Liver (tissue), 9 donors: ENCODE measurements around the gene KCNJ3. TPM values are rescaled to one million over a fixed set of nuclear protein-coding genes. Genes with fewer than 3 reads are reported as not detected.

Source experiments
- DNase-seq: peaks from one replicate; pipeline ENCODE4 v3.0.0-alpha.2; 2017; ENCODE audit warnings: low spot score
- H3K27ac ChIP-seq, 2 donors: one replicate each; pipeline ENCODE4 v1.7.0; 2013; ENCODE audit warnings: inconsistent platforms in 2 of 2, low read length in 2 of 2, control low read depth in 1 of 2, low read depth in 1 of 2, mild to moderate bottlenecking in 1 of 2
- H3K27me3 ChIP-seq, 4 donors: one replicate each; pipeline versions ENCODE4 v1.6.1 to v1.7.0; 2013; ENCODE audit warnings: low read length in 3 of 4, inconsistent platforms in 1 of 4, mild to moderate bottlenecking in 1 of 4, moderate library complexity in 1 of 4; ENCODE audit not compliant: control insufficient read depth in 4 of 4, insufficient read depth in 4 of 4
- H3K36me3 ChIP-seq, 4 donors: one replicate each; pipeline versions ENCODE4 v1.6.1 to v1.7.0; 2013; ENCODE audit warnings: low read length in 3 of 4, mild to moderate bottlenecking in 3 of 4, low read depth in 1 of 4, moderate library complexity in 1 of 4; ENCODE audit not compliant: control insufficient read depth in 4 of 4, insufficient read depth in 3 of 4
- H3K4me1 ChIP-seq, 4 donors: one replicate each; pipeline versions ENCODE4 v1.6.1 to v1.7.0; 2013; ENCODE audit warnings: low read length in 3 of 4, mild to moderate bottlenecking in 3 of 4, moderate library complexity in 1 of 4; ENCODE audit not compliant: control insufficient read depth in 4 of 4, insufficient read depth in 4 of 4
- H3K4me3 ChIP-seq, 3 donors: one replicate each; pipeline versions ENCODE4 v1.6.1 to v1.7.0; 2013; ENCODE audit warnings: low read length in 3 of 3, control low read depth in 1 of 3, low read depth in 1 of 3, mild to moderate bottlenecking in 1 of 3
- H3K9ac ChIP-seq, 2 donors: one replicate each; pipeline ENCODE4 v1.7.0; 2013; ENCODE audit warnings: low read length in 2 of 2, mild to moderate bottlenecking in 2 of 2, moderate library complexity in 2 of 2, control low read depth in 1 of 2, low read depth in 1 of 2
- H3K9me3 ChIP-seq, 4 donors: one replicate each; pipeline versions ENCODE4 v1.6.1 to v1.7.0; 2013; ENCODE audit warnings: low read length in 3 of 4; ENCODE audit not compliant: control insufficient read depth in 4 of 4
- EGR1 ChIP-seq, 2 donors: IDR thresholded peaks; 2 replicates each; pipeline ENCODE4 v1.6.1; 2016 to 2018; ENCODE audit warnings: antibody characterized with exemption in 2 of 2, low read depth in 2 of 2
- FOXA1 ChIP-seq: IDR thresholded peaks from 2 replicates; pipeline ENCODE4 v1.6.1; 2016; ENCODE audit warnings: antibody characterized with exemption
- FOXA2 ChIP-seq: IDR thresholded peaks from 2 replicates; pipeline ENCODE4 v1.6.1; 2016; ENCODE audit warnings: antibody characterized with exemption
- GABPA ChIP-seq, 2 donors: IDR thresholded peaks in 1 of 2; conservative IDR thresholded peaks in 1 of 2; 2 replicates each; pipeline ENCODE4 v1.6.1; 2016; ENCODE audit warnings: antibody characterized with exemption in 2 of 2, mild to moderate bottlenecking in 1 of 2, moderate library complexity in 1 of 2
- HNF4A ChIP-seq, 2 donors: conservative IDR thresholded peaks; 2 replicates each; pipeline ENCODE4 v1.6.1; 2016; ENCODE audit warnings: antibody characterized with exemption in 2 of 2, mild to moderate bottlenecking in 2 of 2
- HNF4G ChIP-seq: IDR thresholded peaks from 2 replicates; pipeline ENCODE4 v1.6.1; 2016; ENCODE audit warnings: antibody characterized with exemption
- JUND ChIP-seq, 2 donors: IDR thresholded peaks; 2 replicates each; pipeline ENCODE4 v1.6.1; 2016; ENCODE audit warnings: antibody characterized with exemption in 2 of 2
- NR2F2 ChIP-seq: IDR thresholded peaks from 2 replicates; pipeline ENCODE4 v1.6.1; 2016; ENCODE audit warnings: antibody characterized with exemption
- RAD21 ChIP-seq, 2 donors: IDR thresholded peaks; 2 replicates each; pipeline ENCODE4 v1.6.1; 2016; ENCODE audit warnings: antibody characterized with exemption in 2 of 2, mild to moderate bottlenecking in 2 of 2
- RXRA ChIP-seq, 2 donors: IDR thresholded peaks; 2 replicates each; pipeline ENCODE4 v1.6.1; 2017 to 2018; ENCODE audit warnings: antibody characterized with exemption in 2 of 2, mild to moderate bottlenecking in 1 of 2
- SP1 ChIP-seq: IDR thresholded peaks from 2 replicates; pipeline ENCODE4 v1.6.1; 2018; ENCODE audit warnings: antibody characterized with exemption, mild to moderate bottlenecking
- TAF1 ChIP-seq: conservative IDR thresholded peaks from 2 replicates; pipeline ENCODE4 v1.6.1; 2016; ENCODE audit warnings: antibody characterized with exemption, mild to moderate bottlenecking
- YY1 ChIP-seq: IDR thresholded peaks from 2 replicates; pipeline ENCODE4 v1.6.1; 2016; ENCODE audit warnings: antibody characterized with exemption, mild to moderate bottlenecking
- WGBS: extraction: QIAGEN DNeasy Blood & Tissue Kit; methylation state at CpG from one replicate; pipeline ENCODE4 v1.1.7; 2013; 5-methylcytosine and 5-hydroxymethylcytosine counted together
- polyA plus RNA-seq, 2 donors: library from polyadenylated mRNA; stranded (reverse) in 1 of 2; unstranded in 1 of 2; fragments of 200-250 nt in 1 of 2; fragments of >200 nt in 1 of 2; fragmentation: Nextera tagmentation in 1 of 2; extraction: Ambion mirVana in 1 of 2; gene quantifications; one replicate each; pipeline versions ENCODE4 v1.2.1 to v1.2.3, GENCODE V29; 2013 to 2015
- total RNA-seq, 2 donors: library from RNA; depleted of rRNA; stranded (reverse); fragments of >200 nt; gene quantifications; one replicate each; pipeline ENCODE4 v1.2.3, GENCODE V29; 2014
- TF ChIP-seq, protein P1 (sequence below): IDR thresholded peaks from 2 replicates; pipeline ENCODE4 v1.6.1; 2016; ENCODE audit warnings: antibody characterized with exemption
- TF ChIP-seq, protein P2 (sequence below): IDR thresholded peaks from 2 replicates; pipeline ENCODE4 v1.6.1; 2016; ENCODE audit warnings: antibody characterized with exemption, mild to moderate bottlenecking
- TF ChIP-seq, protein P3 (sequence below): IDR thresholded peaks from 2 replicates; pipeline ENCODE4 v1.6.1; 2016; ENCODE audit warnings: antibody characterized with exemption
- TF ChIP-seq, protein P4 (sequence below): fragments of 150-350 bp; IDR thresholded peaks from 2 replicates; pipeline ENCODE4 v1.5.1; 2017; ENCODE audit warnings: improper control_type of control experiment, low read depth, low read length; ENCODE audit not compliant: missing input control
- donor health status: healthy.
- donor health status: healthy.
- donor health status: healthy.
- donor health status: healthy.
- donor health status: healthy.

The KCNJ3 gene
- total and polyA plus RNA-seq, 4 donors: 0.23 to 1.3 (median 0.43) TPM

DNA sequence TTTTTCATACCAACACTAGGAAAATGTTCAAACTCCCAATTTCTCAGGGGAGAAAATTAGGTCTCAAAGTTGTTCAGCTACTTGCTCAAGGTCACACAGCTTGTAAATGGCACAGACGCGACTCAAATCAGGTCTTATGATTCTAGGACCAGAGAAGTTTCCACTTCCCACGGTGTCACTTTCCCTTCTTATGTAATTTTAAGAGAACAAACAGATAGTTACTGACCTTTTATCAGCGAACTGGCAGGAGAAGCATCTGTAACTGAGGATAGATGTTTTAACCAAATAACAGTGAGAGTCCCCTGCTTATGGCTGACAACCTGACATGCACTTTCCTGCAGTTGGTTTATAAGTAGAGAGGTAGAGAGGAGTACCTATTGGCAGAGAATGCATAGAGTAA lies 2.1 kb upstream of the KCNJ3 start:
- no peak for DNase-seq
- Histone ChIP-seq H3K9me3 (no peaks in the 10 kb centered on the region), H3K4me1 (peaks cover 0 to 40% (median 17%) of the 10 kb centered on the region in 4 donors), H3K27me3 (no peaks in the 10 kb centered on the region), H3K36me3 (no peaks in the 10 kb centered on the region), H3K27ac (peak overlapping the region in 1 of 2 donors; percentile 79), H3K4me3 (peak overlapping the region in 1 of 3 donors; percentile 90), H3K9ac (no peak overlapping the region)
- TF ChIP-seq HNF4A (conservative IDR thresholded peaks at IDR 0.05) (no peak), YY1 (no peak), TAF1 (no peak), SP1 (no peak), JUND (IDR thresholded peaks at IDR 0.05) (no peak), RAD21 (IDR thresholded peaks at IDR 0.05) (peak in 1 of 2 donors; percentile 38), FOXA1 (no peak), NR2F2 (no peak), RXRA (IDR thresholded peaks at IDR 0.05) (peak; percentile 37 to 38), HNF4G (no peak), GABPA (IDR thresholded peaks at IDR 0.05 in 1 of 2, conservative IDR thresholded peaks at IDR 0.05 in 1 of 2) (no peak)
- TF ChIP-seq, protein P1, sequence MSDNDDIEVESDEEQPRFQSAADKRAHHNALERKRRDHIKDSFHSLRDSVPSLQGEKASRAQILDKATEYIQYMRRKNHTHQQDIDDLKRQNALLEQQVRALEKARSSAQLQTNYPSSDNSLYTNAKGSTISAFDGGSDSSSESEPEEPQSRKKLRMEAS: no peak
- TF ChIP-seq, protein P2, sequence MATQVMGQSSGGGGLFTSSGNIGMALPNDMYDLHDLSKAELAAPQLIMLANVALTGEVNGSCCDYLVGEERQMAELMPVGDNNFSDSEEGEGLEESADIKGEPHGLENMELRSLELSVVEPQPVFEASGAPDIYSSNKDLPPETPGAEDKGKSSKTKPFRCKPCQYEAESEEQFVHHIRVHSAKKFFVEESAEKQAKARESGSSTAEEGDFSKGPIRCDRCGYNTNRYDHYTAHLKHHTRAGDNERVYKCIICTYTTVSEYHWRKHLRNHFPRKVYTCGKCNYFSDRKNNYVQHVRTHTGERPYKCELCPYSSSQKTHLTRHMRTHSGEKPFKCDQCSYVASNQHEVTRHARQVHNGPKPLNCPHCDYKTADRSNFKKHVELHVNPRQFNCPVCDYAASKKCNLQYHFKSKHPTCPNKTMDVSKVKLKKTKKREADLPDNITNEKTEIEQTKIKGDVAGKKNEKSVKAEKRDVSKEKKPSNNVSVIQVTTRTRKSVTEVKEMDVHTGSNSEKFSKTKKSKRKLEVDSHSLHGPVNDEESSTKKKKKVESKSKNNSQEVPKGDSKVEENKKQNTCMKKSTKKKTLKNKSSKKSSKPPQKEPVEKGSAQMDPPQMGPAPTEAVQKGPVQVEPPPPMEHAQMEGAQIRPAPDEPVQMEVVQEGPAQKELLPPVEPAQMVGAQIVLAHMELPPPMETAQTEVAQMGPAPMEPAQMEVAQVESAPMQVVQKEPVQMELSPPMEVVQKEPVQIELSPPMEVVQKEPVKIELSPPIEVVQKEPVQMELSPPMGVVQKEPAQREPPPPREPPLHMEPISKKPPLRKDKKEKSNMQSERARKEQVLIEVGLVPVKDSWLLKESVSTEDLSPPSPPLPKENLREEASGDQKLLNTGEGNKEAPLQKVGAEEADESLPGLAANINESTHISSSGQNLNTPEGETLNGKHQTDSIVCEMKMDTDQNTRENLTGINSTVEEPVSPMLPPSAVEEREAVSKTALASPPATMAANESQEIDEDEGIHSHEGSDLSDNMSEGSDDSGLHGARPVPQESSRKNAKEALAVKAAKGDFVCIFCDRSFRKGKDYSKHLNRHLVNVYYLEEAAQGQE: no peak
- TF ChIP-seq, protein P3, sequence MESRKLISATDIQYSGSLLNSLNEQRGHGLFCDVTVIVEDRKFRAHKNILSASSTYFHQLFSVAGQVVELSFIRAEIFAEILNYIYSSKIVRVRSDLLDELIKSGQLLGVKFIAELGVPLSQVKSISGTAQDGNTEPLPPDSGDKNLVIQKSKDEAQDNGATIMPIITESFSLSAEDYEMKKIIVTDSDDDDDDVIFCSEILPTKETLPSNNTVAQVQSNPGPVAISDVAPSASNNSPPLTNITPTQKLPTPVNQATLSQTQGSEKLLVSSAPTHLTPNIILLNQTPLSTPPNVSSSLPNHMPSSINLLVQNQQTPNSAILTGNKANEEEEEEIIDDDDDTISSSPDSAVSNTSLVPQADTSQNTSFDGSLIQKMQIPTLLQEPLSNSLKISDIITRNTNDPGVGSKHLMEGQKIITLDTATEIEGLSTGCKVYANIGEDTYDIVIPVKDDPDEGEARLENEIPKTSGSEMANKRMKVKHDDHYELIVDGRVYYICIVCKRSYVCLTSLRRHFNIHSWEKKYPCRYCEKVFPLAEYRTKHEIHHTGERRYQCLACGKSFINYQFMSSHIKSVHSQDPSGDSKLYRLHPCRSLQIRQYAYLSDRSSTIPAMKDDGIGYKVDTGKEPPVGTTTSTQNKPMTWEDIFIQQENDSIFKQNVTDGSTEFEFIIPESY: no peak
- TF ChIP-seq, protein P4, sequence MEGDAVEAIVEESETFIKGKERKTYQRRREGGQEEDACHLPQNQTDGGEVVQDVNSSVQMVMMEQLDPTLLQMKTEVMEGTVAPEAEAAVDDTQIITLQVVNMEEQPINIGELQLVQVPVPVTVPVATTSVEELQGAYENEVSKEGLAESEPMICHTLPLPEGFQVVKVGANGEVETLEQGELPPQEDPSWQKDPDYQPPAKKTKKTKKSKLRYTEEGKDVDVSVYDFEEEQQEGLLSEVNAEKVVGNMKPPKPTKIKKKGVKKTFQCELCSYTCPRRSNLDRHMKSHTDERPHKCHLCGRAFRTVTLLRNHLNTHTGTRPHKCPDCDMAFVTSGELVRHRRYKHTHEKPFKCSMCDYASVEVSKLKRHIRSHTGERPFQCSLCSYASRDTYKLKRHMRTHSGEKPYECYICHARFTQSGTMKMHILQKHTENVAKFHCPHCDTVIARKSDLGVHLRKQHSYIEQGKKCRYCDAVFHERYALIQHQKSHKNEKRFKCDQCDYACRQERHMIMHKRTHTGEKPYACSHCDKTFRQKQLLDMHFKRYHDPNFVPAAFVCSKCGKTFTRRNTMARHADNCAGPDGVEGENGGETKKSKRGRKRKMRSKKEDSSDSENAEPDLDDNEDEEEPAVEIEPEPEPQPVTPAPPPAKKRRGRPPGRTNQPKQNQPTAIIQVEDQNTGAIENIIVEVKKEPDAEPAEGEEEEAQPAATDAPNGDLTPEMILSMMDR: no peak
- WGBS: 24% methylated on average over 4 of the region's 4 CpGs

DNA sequence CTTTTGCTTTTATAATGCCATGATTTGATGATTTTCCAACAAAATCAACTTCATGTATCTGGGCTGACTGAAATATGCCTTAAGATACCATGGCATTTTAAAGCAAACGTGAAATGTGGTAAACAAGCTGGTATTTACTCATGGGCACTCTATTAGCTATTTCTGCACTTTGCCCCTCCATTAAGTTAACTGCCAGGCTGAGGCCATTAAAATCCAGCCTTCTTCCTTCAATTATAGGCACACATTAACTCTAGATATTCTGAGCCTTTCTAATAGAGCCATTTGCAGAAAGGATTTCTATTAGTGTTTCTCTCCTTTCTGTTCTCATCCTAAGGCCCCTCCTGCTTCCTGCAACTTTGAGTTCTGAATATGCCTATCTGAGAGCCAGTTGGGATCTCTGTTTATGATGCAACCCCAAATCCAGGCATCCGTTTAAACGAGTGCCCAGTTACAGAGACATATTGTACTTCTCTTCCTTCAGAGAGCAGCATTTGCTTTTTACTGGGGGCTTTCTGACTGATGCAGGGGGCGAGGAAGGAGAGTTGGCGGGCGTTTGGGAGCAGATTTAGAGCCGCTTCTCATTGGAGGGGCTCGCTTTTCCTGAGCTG lies 1.6 kb upstream of the KCNJ3 start:
- peaks cover 0 to 42% (median 18%) of the 10 kb centered on the region in 4 donors for H3K4me1 ChIP-seq
- H3K9me3 ChIP-seq: no peaks in the 10 kb centered on the region
- DNase-seq: no peak
- no peaks in the 10 kb centered on the region for H3K27me3 ChIP-seq
- WGBS: 12% methylated on average over 8 of the region's 8 CpGs
- H3K9ac ChIP-seq: no peak overlapping the region
- H3K36me3 ChIP-seq: no peaks in the 10 kb centered on the region
- peak overlapping the region; percentile 74 to 90 (median 87) for H3K4me3 ChIP-seq
- peak overlapping the region; percentile 79 for H3K27ac ChIP-seq
- peak; percentile 63 for TF ChIP-seq SP1
- peak; percentile 85 for TF ChIP-seq YY1
- peak; percentile 70 for TF ChIP-seq FOXA2
- no peak for TF ChIP-seq GABPA (IDR thresholded peaks at IDR 0.05 in 1 of 2, conservative IDR thresholded peaks at IDR 0.05 in 1 of 2)
- no peak for TF ChIP-seq EGR1 (IDR thresholded peaks at IDR 0.05; ENCODE audit: low read depth in 2 of 2)
- peak; percentile 50 to 69 for TF ChIP-seq HNF4A (conservative IDR thresholded peaks at IDR 0.05)
- TF ChIP-seq NR2F2: no peak
- no peak for TF ChIP-seq TAF1
- TF ChIP-seq, protein P3: no peak
- no peak for TF ChIP-seq FOXA1
- TF ChIP-seq, protein P1: no peak
- no peak for TF ChIP-seq RAD21 (IDR thresholded peaks at IDR 0.05)
- TF ChIP-seq HNF4G: peak; percentile 16
- TF ChIP-seq, protein P4: no peak
